ENCODE measurements around the gene BCAN.
A peak's percentile ranks its signal among the peaks of the same experiment; 100 is the strongest.
"Not testable (repeated sequence)": the region's sequence is repeated elsewhere in the genome, so short reads cannot be mapped to it uniquely, and the experiment has no call there.

Gene BCAN

DNA sequence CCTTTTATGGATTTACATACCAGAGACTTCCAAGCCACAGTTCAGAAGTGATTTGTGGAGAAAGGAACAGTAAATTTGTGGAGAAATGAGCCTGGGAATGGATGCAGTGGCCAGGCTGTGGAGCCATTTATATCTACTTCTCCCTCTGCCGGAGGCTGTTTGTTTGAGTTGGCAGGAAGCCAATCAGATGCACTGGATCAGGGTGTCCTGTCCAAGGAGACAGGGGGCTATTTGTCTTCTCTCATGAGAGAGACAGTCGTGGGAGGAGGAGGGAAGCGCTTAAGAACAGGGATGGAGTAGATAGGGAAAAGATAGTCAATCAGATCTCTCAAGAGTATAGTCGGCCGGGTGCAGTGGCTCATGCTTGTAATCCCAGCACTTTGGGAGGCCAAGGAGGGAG lies 25.5 kb upstream of the BCAN start:
- no peak for DNase-seq (ENCODE audit: low read depth)

DNA sequence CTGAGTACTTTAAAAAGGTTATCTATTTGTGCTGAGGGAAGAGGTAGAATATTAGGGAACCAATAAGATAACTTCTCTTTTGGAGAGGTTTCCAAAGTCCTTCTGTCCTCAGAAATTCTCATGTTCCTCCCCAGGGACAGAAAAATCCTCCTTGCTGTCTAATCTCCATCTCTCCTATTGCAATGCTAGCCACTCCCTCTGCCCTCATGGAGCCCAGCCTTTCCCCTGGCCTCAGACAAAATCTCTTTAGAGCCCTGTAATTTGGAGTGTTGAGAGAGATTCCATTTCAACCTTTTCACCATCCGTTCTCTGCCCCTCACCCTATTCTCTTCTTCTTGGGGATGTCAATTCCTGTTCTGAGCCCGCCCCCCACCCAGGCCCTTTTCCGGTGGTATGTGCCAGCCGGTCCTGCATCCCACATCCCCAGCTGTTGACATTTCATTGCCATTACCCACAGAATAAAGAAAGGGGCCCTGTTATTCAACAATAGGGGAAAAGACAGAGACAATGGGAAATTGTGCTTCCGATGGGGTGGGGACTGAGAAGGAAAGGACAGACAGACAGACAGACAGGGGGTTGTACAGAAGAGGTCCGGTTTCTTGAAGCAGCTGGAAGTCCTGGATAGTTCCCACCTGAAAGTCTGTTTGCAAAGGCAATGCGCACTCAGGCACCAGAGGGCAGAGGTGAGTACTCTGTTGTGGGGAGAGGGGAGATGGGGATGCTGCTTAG lies 22.9 kb upstream of the BCAN start, which contains the start of gene HAPLN2:
Gene HAPLN2 (plus strand): TSS at position 563 of the 729 bp plus-strand sequence. CDS start 4,076 bp downstream, outside the sequence.
- DNase-seq (ENCODE audit: low read depth), result no peak

DNA sequence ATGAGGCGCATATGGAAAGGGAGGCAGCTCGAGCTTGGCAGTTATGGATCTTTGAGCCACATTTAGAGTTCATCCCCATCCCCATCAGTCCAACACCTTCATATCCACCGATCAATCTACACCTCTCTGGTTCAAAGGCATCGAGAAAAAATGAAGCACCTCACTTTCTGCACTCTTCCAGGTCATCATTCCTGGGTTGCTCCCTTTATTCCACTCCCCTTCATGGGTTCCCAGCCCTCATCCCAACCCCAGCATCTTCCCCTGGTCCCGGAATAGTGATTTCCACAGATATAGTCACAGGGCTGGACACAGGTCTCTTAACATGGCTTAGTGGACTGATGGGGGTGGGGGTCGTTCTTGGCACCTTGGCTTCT lies 22.3 kb upstream of the BCAN start:
- DNase-seq (ENCODE audit: low read depth), result no peak

DNA sequence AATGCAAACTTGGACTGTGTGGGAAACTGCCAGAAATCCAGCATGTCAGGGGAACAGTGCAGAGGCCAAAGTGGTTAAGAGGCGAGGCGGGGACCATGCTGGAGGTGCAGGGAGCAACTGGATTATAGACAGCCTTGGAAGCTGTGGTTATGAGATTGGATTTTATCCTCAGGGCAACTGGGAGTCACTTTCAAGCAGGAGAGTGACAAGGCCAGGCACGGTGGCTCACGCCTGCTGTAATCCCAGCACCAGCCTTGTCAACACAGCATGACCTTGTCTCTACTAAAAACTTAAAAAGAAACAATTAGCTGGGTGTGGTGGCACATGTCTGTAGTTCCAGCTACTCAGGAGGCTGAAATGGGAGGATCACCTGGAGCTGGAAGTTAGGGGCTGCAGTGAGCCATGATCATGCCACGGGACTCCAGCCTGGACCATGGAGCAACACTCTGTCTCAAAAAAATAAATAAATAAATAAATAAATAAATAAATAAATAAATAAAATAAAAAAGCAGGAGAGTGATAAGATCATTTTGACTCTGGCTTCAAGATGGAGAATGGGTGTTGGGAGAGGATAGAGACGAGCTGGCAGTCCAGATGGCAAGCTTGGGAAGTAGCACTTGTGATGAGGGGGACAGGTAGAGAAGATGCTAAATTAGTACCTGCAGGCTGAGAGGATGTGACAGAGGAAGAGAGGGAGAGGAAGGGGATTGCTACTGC lies 19.2 kb upstream of the BCAN start:
- DNase-seq (ENCODE audit: low read depth), result no peak

DNA sequence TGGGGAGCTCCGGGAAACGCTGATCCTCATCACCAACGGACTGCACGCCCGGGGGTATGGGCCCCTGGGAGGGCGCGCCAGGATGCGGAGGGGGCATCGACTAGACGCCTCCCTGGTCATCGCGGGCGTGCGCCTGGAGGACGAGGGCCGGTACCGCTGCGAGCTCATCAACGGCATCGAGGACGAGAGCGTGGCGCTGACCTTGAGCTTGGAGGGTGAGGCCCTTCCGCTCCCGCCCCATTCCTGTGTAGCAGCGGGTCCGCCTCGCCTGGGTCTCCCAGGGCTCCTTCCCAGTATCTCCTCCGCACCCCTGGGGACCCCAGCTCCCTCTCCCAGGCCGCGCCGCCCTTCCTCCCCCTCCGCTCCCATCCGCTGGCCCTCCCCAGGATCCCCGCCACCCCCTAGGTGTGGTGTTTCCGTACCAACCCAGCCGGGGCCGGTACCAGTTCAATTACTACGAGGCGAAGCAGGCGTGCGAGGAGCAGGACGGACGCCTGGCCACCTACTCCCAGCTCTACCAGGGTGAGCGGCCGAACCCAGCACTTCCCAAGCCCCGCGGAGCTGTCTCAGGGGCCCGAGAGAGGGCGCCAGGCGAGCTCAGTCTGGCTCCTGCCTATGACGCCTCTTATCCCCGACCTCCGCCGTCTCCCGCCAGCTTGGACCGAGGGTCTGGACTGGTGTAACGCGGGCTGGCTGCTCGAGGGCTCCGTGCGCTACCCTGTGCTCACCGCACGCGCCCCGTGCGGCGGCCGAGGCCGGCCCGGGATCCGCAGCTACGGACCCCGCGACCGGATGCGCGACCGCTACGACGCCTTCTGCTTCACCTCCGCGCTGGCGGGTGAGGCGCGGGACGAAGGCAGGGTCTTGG lies 17.7 kb upstream of the BCAN start:
- no peak for DNase-seq (ENCODE audit: low read depth)

DNA sequence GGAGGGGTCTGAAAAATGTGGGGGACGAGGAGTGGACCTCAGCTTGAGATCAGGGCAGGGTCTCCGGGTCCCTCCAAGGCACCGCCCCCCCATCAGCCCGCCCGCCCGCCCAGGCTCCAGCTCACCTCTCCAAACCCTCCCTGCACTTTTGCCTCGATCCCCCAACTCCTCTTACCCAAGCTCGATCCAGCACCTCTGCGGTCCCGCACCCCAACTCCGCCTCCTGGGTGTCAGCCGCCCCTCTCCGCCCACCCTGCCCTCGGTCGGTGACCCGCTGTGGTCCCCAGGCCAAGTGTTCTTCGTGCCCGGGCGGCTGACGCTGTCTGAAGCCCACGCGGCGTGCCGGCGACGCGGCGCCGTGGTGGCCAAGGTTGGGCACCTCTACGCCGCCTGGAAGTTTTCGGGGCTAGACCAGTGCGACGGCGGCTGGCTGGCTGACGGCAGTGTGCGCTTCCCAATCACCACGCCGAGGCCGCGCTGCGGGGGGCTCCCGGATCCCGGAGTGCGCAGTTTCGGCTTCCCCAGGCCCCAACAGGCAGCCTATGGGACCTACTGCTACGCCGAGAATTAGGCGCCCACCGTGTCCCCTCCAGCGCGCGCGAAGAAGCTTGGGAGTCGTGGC lies 17.0 kb upstream of the BCAN start:
- DNase-seq (ENCODE audit: low read depth), result no peak

DNA sequence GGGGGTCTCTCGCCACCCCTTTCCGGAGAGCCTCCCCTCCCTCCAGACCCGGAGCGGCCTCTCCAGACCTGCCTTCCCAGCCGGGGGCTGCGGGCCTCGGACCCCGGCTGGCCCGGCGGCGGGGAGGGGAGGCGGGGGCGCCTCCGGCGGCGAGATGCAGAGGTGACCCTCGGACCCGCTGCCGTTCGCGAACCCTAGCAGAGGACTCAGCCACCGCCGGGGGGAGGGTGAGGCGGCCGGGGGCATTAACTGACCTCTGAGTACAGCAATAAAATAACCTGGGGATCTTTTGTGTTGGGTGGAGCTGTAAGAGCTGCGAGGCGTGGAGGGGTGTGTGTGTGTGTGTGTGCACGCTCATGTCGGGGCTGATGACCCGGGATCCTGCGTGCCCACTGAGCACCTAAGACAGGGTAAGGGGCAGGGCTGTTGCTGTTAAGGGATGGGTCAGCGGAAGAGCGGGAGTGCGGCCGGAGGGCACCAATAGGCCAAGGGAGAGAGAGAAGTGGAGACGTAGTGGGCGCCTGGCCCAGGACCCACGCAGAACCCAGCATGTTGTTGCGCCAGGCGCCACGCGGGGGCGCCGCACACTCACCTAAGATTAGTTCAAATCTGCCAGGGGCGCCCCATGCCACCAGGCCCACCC lies 16.4 kb upstream of the BCAN start:
- DNase-seq (ENCODE audit: low read depth), result peak; percentile 35

DNA sequence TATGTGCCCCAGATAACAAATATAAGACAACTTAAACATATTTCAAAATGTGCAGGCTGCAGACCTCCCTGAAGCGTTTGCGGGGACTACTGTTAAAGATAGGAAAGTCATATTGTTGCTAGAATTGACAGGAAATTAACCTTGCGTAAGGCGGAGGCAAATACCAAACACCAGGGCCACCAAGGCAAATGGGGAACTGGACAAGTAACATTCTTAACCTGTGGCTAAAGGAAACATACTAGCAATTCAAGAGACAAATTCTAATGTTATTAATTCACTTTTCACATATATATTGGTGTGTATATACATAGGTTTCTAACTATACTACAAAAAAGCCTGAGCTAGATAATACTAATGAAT lies 15.9 kb upstream of the BCAN start:
- no peak for DNase-seq (ENCODE audit: low read depth)

DNA sequence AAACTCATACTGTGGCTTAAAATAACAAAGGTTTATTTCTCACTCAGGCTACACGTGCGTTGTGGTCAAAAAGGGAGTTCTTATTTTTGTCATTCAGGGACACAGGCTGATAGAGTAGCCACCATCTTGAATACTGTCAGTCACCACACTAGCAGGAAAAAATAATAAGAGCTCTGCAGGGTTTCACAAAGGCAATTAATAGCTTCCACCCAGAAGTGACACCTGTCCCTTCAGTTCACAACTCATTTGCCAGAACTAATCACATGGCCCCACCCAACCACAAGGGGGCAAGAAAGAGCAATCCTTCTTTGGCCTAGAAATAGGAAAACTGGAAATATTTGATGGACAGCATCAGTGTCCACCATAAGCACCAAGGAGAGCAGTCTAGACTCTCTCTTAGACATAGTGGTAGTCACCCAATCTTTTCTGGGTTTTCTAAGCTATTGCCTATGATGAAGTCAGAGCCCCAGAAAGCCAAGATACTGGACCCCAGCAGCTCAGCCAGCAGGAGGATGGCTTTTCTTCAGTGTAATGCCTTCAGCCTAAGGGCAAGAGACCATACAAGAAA lies 14.5 kb upstream of the BCAN start:
- no peak for DNase-seq (ENCODE audit: low read depth)

DNA sequence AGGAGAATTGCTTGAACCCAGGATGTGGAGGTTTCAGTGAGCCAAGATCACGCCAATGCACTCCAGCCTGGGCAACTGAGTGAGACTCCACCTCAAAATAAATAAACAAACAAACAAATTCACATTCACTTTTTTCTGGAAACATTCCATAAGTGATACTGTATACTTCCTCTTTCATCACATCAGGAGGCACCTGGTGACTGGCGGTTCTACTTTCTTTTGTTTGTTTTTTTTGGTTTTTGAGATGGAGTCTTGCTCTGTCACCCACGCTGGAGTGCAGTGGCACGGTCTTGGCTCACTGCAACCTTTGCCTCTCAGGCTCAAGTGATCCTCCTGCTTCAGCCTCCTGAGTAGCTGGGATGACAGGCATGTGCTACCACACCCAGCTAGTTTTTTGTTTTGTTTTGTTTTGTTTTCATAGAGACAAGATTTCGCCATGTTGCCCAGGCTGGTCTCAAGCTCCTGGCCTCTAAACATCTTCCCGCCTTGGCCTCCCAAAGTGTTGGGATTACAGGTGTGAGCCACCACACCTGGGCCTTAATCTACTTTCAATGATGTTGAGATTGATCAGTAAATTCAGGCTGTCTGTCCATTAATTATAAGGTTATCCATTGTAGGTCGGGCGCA lies 12.0 kb upstream of the BCAN start:
- no peak for DNase-seq (ENCODE audit: low read depth)

DNA sequence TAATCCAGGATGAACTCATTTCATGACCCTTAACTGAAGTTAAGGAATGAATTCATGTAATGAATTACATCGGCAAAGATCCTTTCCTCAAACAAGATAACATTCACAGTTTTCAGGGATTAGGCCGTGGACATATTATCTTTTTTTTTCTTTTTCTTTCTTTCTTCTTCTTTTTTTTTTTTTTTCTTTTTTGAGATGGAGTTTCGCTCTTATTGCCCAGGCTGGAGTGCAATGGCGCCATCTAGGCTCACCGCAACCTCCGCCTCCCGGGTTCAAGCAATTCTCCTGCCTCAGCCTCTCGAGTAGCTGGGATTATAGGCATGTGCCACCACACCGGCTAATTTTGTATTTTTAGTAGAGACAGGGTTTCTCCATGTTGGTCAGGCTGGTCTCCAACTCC lies 10.8 kb upstream of the BCAN start:
- not testable (repeated sequence) for DNase-seq (ENCODE audit: low read depth)

DNA sequence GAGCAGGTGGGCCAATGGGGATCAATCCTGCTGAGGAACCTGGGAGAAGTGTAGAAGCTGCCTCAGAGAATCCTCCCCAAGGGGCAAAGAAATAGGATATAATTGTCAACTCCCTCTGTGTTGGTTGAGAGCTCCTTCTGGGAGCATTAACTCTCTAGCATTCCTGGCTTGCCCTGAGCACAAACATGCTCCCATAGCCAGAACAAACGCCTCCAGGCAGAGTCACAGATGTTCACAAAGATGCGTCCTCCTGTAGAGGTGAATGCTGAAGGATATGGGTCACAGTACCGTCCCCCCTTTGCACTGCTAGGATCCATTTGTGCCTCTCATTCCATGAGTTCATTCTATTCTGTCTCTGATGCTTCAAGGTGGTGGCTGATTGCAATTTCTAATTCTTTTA lies 9.6 kb upstream of the BCAN start:
- DNase-seq (ENCODE audit: low read depth), result no peak

DNA sequence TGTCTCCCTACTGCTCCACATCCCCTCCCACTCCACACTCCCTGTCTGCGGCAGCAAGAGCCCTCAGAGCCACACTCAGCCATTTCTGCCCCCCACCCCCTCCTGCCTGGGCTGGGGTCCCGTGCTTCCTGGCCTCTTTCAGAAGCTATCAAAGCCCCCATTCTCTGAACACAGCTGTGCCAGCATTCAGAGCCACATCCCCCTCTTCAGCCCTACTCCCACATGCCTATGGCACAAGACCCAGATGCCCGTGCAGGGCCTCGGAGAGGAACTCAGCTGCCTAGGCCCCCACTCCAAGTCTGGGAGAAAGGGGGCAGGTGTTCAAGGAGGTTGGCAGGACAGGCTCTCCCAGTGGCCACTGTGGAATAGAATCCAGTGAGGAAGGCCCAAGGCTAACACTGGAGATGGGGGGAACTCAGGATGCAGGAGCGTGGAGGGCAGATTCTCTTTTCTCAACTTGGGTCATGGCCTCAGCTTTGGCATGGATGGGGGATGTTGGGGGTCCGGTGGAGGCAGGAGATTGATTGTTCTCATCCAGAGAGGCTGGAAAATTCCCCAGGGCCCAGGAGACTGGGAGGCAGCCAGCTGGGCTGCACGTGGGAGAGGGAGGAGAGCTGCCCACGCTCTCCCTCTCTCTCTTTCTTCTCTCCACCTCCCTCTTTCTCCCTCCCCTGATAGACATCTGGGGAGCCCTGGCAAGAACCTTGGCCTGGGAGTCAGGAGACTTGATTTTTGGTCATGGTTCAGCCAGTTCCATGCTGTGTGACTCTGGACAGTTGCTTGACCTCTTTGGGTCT lies 3.5 kb upstream of the BCAN start:
- no peak for DNase-seq (ENCODE audit: low read depth)

DNA sequence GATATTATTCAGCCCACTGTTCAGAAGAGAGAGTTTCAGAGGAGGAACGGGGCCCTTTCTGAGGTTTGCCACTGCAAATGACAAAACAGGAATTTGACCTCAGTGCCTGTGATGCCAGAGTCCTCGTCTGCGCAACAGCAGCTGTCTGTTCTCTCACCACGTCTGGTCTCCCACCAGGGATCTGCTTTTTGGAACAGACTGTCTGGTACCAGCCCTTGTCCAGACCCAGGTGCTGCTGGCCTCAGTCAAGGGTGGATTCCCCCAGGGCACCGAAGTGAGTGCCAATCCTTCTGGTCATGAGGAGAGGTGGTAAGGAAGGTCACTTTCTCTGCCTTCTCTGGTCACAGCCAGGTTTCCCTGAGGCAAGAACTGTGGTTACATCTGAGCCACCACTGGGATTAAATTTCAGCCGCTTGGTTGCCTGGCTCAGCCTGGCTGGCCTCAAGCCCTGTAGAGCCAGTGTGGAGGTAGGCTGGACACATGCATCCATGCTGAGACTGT lies 2.3 kb upstream of the BCAN start:
- no peak for DNase-seq (ENCODE audit: low read depth)

DNA sequence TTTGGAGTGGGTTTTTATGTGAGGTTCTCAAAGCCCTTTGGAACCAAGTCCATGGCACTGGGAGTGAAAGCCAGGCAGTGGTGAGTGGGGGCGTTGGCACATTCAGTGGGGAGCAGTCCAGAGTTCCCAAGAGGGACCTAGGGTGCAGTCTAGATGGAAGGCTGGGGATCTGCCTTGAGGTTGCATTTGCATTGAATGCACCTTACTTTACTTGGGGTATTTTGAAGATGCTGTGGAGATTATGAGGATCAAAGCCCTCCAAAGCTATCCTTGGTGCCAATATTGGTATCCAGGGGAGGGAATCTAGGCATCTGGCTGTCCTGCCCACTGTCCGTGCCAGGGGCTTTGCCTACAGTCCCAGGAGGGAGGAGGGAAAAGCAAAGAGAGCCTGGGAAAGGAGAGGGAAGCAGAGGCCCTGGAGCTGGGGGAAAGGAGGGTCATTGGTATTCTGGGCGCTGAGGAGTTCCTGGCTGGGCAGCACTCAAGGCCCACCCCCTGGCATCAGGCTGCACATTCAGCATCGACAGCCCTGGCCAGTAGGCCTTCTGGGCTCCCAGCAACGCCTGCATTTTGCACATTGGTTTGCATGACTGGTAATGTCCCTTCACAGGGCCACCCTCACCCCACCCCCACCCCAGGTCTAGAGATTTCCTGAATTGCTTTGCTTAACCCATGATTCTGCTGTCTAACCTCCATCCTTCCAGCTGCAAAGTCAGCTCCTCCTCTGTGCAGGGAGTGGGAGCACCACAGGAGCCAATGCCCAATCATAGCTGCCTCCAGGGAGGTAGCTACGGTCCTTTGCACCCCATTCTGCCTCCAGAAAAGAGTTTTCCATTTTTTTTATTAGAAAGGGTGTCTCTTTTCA lies 843 bp upstream of the BCAN start:
- no peak for DNase-seq (ENCODE audit: low read depth)

DNA sequence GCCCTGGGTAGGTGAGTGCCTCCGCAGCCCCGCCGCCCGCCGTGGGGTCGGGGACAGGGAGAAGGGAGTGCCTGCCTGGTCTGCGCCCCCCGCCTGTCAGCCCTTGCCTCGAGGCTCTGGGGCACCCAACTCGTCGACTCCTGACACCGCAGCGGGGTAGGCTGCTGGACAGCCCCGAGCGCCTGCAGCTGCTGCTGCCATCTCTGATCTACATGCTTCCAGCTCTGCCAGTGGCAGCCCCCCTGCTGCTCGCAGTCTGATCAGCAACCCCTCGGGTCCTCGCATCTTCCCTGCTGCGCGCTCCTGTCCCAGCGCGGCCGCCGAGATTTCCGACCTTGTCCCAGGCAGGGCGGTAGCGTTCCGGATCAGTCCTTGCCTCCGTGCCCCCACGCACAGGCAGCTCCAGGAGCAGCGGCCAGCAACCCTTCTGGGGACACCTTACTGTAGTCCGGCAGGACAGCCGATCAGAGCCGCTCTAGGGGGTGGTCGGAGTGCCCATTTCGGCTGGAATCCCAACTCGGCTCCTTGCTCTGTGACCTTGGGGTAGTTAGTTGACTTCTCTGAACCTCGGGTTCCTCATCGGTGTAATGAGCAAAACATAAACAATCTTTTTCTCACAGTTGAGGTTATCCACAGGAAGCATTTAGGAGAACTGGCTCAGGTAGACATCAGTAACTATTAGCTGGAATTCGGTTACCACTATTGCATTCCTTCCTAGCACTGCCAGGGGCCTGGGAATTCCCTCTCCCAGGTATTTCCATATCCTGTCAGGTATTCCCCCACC lies 540 bp downstream of the BCAN start:
- no peak for DNase-seq (ENCODE audit: low read depth)

DNA sequence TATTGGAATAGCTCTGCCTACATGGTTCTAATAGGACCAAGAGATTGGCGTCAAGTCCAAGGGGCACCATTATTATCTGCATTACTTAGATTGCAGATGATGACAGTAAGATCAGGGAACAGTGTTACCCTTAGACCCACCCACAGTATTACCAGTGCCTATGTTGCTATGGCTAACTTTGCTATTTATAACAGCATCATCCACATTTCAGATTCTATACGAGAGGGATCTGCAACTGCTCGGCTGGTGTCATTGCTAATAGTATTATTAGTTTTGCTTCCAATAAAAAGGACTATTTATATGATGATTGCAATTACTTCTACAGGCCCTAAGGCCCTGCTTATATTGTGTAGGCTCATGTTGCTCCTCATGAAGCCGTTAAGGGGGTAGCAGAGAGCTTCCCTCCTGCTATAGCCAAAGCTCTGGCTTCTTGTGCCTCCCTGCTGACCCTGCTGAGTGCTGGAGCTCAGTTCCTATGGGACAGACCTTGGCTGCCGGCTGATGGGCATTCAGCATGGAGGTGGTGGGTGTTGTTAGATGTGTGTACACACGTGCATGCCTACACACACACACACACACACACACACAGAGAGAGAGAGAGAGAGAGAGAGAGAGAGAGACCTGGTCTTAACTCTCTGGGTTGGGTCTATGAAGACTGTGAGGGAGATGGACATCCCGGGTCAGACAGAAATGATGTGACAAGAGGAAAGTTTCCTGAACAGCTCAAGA lies 1.3 kb downstream of the BCAN start:
- no peak for DNase-seq (ENCODE audit: low read depth)

DNA sequence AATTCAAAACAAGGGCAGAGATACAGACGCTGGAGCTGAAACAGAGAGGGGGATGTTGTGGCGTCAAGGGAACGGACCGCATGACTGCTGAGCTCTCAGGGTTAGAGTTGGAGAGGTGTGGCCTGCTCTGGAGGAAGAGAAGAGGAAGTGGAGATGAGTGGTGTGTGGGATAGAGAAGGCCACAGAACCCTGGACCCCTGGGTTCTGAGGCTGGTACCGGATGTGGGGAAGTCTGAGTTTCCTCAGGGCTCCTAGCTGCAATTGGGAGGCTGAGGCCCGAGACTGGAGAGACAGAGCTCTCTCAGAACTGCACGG lies 1.8 kb downstream of the BCAN start:
- DNase-seq (ENCODE audit: low read depth), result no peak
